NOMO-1 treated with DMSO at 0.1 percent for 48 hours (cell line): ENCODE results near the gene FADS2.

Experiments
- DNase-seq: peaks from one replicate; lab custom pipeline; 2025; ENCODE audit not compliant: unreplicated experiment; lab: John Stamatoyannopoulos, UW

FADS2 gene

DNA sequence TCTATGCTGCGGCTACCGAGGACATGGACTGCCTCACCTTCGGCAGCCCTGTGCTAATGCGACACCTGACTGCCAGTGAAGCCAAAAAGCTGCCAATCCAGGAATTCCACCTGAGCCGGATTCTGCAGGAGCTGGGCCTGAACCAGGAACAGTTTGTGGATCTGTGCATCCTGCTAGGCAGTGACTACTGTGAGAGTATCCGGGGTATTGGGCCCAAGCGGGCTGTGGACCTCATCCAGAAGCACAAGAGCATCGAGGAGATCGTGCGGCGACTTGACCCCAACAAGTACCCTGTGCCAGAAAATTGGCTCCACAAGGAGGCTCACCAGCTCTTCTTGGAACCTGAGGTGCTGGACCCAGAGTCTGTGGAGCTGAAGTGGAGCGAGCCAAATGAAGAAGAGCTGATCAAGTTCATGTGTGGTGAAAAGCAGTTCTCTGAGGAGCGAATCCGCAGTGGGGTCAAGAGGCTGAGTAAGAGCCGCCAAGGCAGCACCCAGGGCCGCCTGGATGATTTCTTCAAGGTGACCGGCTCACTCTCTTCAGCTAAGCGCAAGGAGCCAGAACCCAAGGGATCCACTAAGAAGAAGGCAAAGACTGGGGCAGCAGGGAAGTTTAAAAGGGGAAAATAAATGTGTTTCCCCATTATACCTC, 32.1 kb upstream of the FADS2 start:
- DNase-seq, result no peak

DNA sequence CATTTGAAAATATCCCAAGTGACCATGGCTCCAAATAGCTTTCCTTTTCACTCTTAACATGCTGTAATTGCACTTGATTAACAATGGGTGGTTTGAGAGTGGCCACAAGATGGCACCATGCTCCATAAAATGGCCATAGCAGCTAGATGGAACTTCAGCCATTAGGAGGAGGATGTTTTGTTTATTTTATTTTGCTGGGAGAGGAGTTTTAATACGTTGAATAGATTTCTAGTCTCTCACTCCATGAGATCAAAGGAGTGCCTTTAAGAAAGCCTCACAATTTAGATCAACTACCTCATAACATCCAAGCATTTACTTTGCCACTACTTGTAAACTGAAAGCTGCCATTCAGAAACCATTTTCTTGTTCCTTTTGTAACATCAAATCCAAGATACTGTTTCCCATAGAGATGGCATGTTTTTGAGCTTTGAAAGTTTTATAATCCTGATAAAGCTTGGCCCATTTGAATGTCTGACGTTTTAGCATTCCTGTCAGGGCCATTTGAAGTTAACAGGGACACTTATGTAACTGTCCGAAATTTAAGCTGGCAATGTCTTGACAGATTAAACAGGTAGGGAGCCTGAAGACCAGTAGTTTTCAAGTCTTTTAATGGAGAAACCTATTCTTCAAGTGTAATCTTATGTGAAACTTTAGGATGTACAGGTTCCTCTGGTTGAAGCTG, 30.7 kb upstream of the FADS2 start:
- DNase-seq, result peak; percentile 73

GRCh38 chr11:61799665-61800284, 28.3 kb upstream of the FADS2 start:
- no peak for DNase-seq

GRCh38 chr11:61800331-61801281, 27.5 kb upstream of the FADS2 start:
- DNase-seq, result no peak

DNA sequence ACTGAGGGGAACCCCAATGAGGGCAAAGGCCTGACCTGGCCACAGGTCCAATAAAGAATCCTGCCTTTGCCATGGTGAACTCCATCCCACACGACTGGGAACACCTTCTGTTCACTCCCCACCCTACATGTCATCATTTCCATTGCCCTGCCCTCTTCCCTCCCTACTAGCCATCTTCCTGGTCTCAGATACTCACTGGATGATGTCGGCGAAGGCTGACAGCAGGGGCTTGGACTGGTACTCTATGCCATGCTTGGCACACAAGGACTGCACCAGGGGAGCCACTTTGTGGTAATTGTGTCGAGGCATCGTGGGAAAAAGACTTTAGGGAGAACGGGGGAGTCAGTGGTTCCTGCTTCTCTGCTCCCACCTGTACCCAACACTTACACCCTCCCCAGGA, 25.5 kb upstream of the FADS2 start:
- DNase-seq, result no peak

GRCh38 chr11:61803889-61804647, 24.0 kb upstream of the FADS2 start:
- DNase-seq, result no peak

GRCh38 chr11:61805146-61805545, 23.0 kb upstream of the FADS2 start:
- DNase-seq, result no peak

- no peak for DNase-seq
Measured at GRCh38 chr11:61806785-61807184, 21.3 kb upstream of the FADS2 start.

DNA sequence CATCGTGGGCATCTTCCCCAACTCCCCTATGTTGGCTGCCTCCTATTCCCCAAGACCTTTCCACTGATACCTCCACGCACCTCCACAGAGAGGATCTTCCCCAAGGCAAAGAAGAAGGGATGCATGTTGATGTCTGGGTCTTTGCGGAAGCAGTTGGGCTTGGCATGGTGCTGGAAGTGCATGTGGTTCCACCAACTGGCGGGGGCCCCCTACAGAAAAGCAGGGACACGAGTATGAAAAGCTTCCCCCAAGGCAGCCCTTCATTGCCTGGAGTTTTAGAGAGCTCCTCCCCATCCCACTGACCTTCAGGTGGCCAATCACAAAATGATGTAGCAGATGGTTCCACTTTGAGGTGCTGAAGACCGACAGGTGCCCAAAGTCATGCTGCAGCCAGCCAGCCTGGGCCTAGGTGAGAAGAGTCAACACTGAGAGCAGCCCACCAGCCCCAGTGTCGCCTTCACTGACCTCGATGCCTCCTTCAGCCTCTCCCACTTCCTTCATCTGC, 17.4 kb upstream of the FADS2 start:
- no peak for DNase-seq

GRCh38 chr11:61811831-61812230, 16.3 kb upstream of the FADS2 start:
- DNase-seq, result no peak

- no peak for DNase-seq
Measured at GRCh38 chr11:61812736-61813411, 15.2 kb upstream of the FADS2 start.

DNA sequence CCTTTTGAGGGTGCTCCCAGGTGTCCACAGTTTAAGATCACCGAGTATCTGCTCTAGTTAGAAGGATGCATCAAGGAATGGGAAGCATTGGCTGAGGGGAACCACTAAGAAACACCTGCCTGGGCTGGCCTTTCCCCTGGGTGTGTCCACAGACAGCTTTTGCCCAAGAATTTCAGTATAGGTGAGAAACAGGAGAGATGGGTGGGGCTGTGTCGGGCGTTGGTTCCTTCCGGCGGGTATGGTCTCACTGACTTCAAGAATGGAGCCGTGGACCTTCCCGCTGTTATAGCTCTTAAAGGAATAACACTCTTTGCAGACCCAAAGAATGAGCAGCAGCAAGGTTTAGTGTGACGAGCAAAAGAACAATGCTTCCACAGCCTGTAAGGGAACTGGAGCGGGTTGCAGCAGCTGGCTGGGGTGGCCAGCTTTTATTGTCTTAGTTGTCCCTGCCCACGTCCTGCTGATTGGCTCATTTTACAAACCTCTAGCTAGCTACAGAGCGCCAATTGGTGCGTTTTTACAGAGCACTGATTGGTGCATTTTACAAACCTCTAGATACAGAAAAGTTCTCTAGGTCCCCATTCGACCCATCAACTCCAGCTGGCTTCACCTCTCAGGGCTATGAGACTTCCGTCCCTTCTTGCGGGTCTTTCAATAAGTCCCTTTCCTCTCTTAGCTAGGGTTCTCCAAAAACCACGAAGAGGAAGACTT, 13.7 kb upstream of the FADS2 start:
- DNase-seq, result peak; percentile 53

GRCh38 chr11:61814958-61815789, 12.9 kb upstream of the FADS2 start:
- peak; percentile 75 for DNase-seq

GRCh38 chr11:61815790-61816735, 12.0 kb upstream of the FADS2 start:
- peak; percentile 38 for DNase-seq

DNA sequence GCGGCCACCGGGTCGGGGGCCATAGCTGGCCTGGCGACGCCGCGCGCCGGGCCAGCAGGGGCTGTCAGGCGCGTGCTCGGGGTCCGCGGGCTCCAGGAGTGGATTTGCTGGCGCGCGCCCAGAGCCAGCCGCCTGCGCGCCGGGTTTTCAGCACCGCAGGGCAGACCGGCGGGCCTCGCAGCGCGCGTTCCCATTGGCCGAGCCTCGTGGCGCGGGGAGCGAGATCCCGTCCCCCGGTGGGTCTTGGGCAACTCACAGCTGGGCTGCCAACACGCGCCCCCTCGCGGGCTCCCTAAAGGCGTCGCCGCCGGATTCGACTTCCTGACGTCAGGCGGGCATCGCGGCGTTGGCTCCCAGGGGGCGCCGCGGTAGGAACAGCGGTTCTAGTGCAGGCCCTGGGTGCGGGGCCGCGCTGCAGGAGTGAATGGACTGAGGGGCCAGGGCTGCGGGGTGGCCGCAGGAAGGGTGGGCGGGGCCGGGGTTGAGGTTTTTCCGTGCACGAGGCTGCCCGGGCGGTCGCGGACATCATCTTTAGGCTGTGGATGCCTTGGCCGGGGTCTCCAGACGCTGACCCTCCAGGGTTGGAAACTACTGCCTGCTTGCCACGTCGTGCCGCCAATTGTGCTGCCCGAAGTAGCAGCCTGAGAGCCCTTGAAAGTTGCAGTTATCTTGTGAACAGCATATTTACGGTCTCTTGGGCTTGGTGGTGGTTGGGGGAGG, 11.2 kb upstream of the FADS2 start, which contains the start of gene FADS1:
Gene FADS1, minus strand, starts transcription at position 268 of the 720 bp plus-strand sequence. Its CDS starts 74 bp downstream, at position 194.
- DNase-seq, result peak; percentile 97

DNA sequence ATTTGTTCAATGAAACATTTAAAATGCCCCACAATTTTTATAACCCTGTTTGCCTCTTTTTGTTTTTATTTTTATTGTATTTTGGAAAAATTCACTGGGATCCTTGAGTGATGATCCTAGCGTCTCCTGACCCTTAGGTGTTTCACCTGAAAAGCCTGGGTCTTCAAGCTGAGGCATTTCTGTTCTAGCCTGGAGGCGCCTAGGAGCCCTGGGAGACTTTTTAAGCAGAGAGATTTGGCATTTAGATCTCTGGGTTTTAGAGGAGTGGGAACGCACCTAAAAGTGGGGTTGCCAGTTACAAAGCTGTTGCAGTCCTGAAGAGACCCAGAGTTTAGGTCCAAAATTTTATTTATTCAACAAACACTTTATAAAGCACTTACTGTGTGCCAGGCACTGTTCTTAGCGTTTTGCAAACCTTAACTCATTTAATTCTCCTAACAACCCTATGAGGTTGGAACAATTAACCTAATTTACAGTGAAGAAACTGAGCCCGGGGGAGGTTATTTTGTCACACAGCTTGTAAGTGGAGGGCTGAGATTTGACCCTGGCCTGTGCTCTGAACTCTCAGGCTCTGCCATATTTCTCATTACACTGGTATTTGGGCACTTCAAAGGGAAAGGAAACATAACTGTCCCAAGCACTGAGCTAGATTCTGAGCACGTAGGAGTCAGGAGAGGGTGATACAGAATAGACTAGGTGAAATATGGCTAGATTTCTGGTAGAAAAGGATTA, 10.5 kb upstream of the FADS2 start:
- DNase-seq, result no peak
